Hematopoietic multipotent progenitor cell (in vitro differentiated cells): Measurements from ENCODE around the gene TXLNA. TPM values are rescaled to one million over a fixed set of nuclear protein-coding genes. Genes with fewer than 3 reads are reported as not detected.
"Not testable (repeated sequence)": the region's sequence is repeated elsewhere in the genome, so short reads cannot be mapped to it uniquely, and the experiment has no call there.

Source experiments
- DNase-seq, 3 donors: peaks; one replicate each; pipeline ENCODE4 v3.0.0-alpha.2; 2011 to 2015; ENCODE audit warnings: low read depth in 2 of 3, low spot score in 2 of 3
- total RNA-seq: library from RNA; depleted of rRNA; stranded (reverse); fragments of >200 nt; gene quantifications from one replicate; pipeline ENCODE4 v1.2.3, GENCODE V29; 2012

Gene TXLNA
- total RNA-seq, result 48.5 TPM

- peak; percentile 80 to 86 (median 84) for DNase-seq
These were observed at the start of gene TXLNA for GRCh38 chr1:32179443-32180185. Gene TXLNA, plus strand, starts transcription at chr1:32179675. Its CDS starts 671 bp downstream, at chr1:32180346.

- not testable (repeated sequence) for DNase-seq
These were observed 45.6 kb upstream of the TXLNA start for GRCh38 chr1:32133950-32134280.

- no peak for DNase-seq
These were observed 42.4 kb upstream of the TXLNA start for GRCh38 chr1:32137111-32137510.

GRCh38 chr1:32138965-32139364 is 40.5 kb upstream of the TXLNA start:
- DNase-seq, result no peak

- DNase-seq, result peak in 2 of 3 donors; percentile 18 to 30
These were observed 36.8 kb upstream of the TXLNA start for GRCh38 chr1:32142446-32143301.

- not testable (repeated sequence) for DNase-seq
These were observed 36.2 kb upstream of the TXLNA start for GRCh38 chr1:32143302-32143695.

GRCh38 chr1:32144033-32144432 is 35.4 kb upstream of the TXLNA start:
- no peak for DNase-seq

- not testable (repeated sequence) for DNase-seq
These were observed 31.7 kb upstream of the TXLNA start for GRCh38 chr1:32147799-32148198.

GRCh38 chr1:32150847-32151246 is 28.6 kb upstream of the TXLNA start:
- no peak for DNase-seq

GRCh38 chr1:32151319-32151787 is 28.1 kb upstream of the TXLNA start:
- DNase-seq, result no peak

- no peak for DNase-seq
These were observed 20.3 kb upstream of the TXLNA start for GRCh38 chr1:32159189-32159588.

GRCh38 chr1:32163405-32163804 is 16.1 kb upstream of the TXLNA start:
- no peak for DNase-seq

GRCh38 chr1:32165633-32166032 is 13.8 kb upstream of the TXLNA start:
- DNase-seq, result not testable (repeated sequence)

- no peak for DNase-seq
These were observed 8.5 kb upstream of the TXLNA start for GRCh38 chr1:32170991-32171390.

GRCh38 chr1:32172621-32173245 is 6.7 kb upstream of the TXLNA start:
- peak in 2 of 3 donors; percentile 26 to 55 for DNase-seq

- no peak for DNase-seq
These were observed 889 bp upstream of the TXLNA start for GRCh38 chr1:32178380-32179192.

- DNase-seq, result no peak
These were observed 357 bp upstream of the TXLNA start for GRCh38 chr1:32179193-32179442.

- DNase-seq, result peak in 1 of 3 donors; percentile 24
These were observed 948 bp downstream of the TXLNA start for GRCh38 chr1:32180186-32181060.

GRCh38 chr1:32181065-32181464 is 1.6 kb downstream of the TXLNA start:
- no peak for DNase-seq

GRCh38 chr1:32181563-32181962 is 2.1 kb downstream of the TXLNA start:
- DNase-seq, result no peak
